GM12873 (cell line): ENCODE measurements around the gene OR12D1.

Experiments used
- CTCF ChIP-seq: IDR thresholded peaks from 2 replicates; pipeline ENCODE4 v1.5.1; 2012; ENCODE audit warnings: low read depth, mild to moderate bottlenecking, moderate library complexity, low read length, control low read depth; ENCODE audit not compliant: insufficient read depth; ENCODE audit errors: missing control alignments

Gene OR12D1

GRCh38 chr6:29414588-29414987 lies at the start of gene OR12D1:
TSS of gene OR12D1 (plus strand) at chr6:29414928.
- TF ChIP-seq CTCF = no peak

GRCh38 chr6:29368765-29369164 lies 46.0 kb upstream of the OR12D1 start, which contains the start of gene OR5V1:
TSS of gene OR5V1 (minus strand) at chr6:29368865. CDS start at chr6:29356195, 12,670 bp downstream.
- no peak for TF ChIP-seq CTCF

- TF ChIP-seq CTCF = no peak
Measured at GRCh38 chr6:29375191-29375590, 39.5 kb upstream of the OR12D1 start, which contains the start of gene OR12D3. TSS of gene OR12D3 (minus strand) at chr6:29375291. CDS start at chr6:29375287, 4 bp downstream.

GRCh38 chr6:29376003-29376402 lies 38.7 kb upstream of the OR12D1 start:
- TF ChIP-seq CTCF = no peak

GRCh38 chr6:29388533-29388932 lies 26.2 kb upstream of the OR12D1 start:
- no peak for TF ChIP-seq CTCF

- no peak for TF ChIP-seq CTCF
Measured at GRCh38 chr6:29395331-29395730, 19.4 kb upstream of the OR12D1 start, which contains the start of gene OR12D2. TSS of gene OR12D2 (plus strand) at chr6:29395631. CDS start at chr6:29396700, 1,069 bp downstream.

- TF ChIP-seq CTCF = no peak
Measured at GRCh38 chr6:29399525-29399924, 15.2 kb upstream of the OR12D1 start.
